Calu3 (cell line): Measurements from ENCODE around the gene LILRA6. TPM values are rescaled to one million over a fixed set of nuclear protein-coding genes. Genes with fewer than 3 reads are reported as not detected.
"Not testable (repeated sequence)": the region's sequence is repeated elsewhere in the genome, so short reads cannot be mapped to it uniquely, and the experiment has no call there.

ENCODE experiments used
- BruUV-seq: library from RNA; stranded (reverse); fragments of 400-500 nt; replicated peaks from 2 replicates; lab custom pipeline; 2021; lab: Mats Ljungman, UMichigan
- CTCF ChIA-PET: fragments of 300-600 bp; sonication (Branson Sonifier 250); formaldehyde crosslinking; loops from one replicate; lab custom pipeline; 2022; ENCODE audit warnings: antibody characterized with exemption; lab: Charles Lee
- DNase-seq: peaks from one replicate; pipeline ENCODE4 v3.0.0; 2022
- H3K27ac Mint-ChIP-seq: one replicate; pipeline ENCODE4 v1.8.0; 2022; ENCODE audit warnings: mixed read lengths; ENCODE audit not compliant: unreplicated experiment
- H3K27me3 Mint-ChIP-seq: one replicate; pipeline ENCODE4 v1.8.0; 2022; ENCODE audit warnings: mixed read lengths; ENCODE audit not compliant: unreplicated experiment
- H3K36me3 Mint-ChIP-seq: one replicate; pipeline ENCODE4 v1.8.0; 2022; ENCODE audit warnings: mild to moderate bottlenecking, moderate library complexity, mixed read lengths; ENCODE audit not compliant: insufficient read depth, unreplicated experiment
- H3K4me1 Mint-ChIP-seq: one replicate; pipeline ENCODE4 v1.8.0; 2022; ENCODE audit warnings: mild to moderate bottlenecking, low read depth, mixed read lengths; ENCODE audit not compliant: unreplicated experiment
- H3K4me3 Mint-ChIP-seq: one replicate; pipeline ENCODE4 v1.8.0; 2022; ENCODE audit warnings: mild to moderate bottlenecking, low read depth, moderate library complexity, mixed read lengths; ENCODE audit not compliant: unreplicated experiment
- H3K9me3 Mint-ChIP-seq: one replicate; pipeline ENCODE4 v1.8.0; 2022; ENCODE audit warnings: low read depth, mixed read lengths; ENCODE audit not compliant: unreplicated experiment
- CTCF ChIP-seq: fragments of 200-600 bp; IDR thresholded peaks from one replicate; pipeline ENCODE4 v1.8.0; 2022; ENCODE audit warnings: antibody characterized with exemption; ENCODE audit not compliant: unreplicated experiment
- intact Hi-C: fragments of 100-400 bp; cut with micrococcal nuclease; formaldehyde crosslinking; loops from one replicate; pipeline ENCODE4 v1.10.0; 2022; ENCODE audit not compliant: unreplicated experiment
- total RNA-seq: library from RNA; stranded (reverse); gene quantifications from 2 replicates; pipeline ENCODE4 v1.2.3, GENCODE V29; 2022

The LILRA6 gene
- total RNA-seq, 1 experiment from 2014 or later: not detected

- Mint-ChIP-seq H3K27ac (peak overlapping the region; percentile 96), H3K4me1 (peaks cover 58% of the 10 kb centered on the region), H3K9me3 (no peaks in the 10 kb centered on the region), H3K36me3 (peaks cover 74% of the 10 kb centered on the region), H3K27me3 (no peaks in the 10 kb centered on the region), H3K4me3 (peak overlapping the region; percentile 37)
- no peak for TF ChIP-seq CTCF
- no peak for DNase-seq
- BruUV-seq: no TSS peak
- intact Hi-C loops: no loop called here
- CTCF ChIA-PET: interaction anchor here (0.6 to 2.4 kb wide), 6 partner anchors 9 to 57 kb away, joined by 3 to 14 read pairs (median 6); partner anchors contain the start of genes LENG1, MBOAT7, RPS9 and TMC4
Observed at GRCh38 chr19:54209058-54209810, 33.4 kb downstream of the LILRA6 start.

- no peak for TF ChIP-seq CTCF
- CTCF ChIA-PET: no interaction called here
- intact Hi-C loops: no loop called here
- Mint-ChIP-seq H3K27ac (peak overlapping the region; percentile 96), H3K4me3 (no peak overlapping the region), H3K36me3 (peaks cover 79% of the 10 kb centered on the region), H3K4me1 (peaks cover 63% of the 10 kb centered on the region), H3K9me3 (no peaks in the 10 kb centered on the region), H3K27me3 (no peaks in the 10 kb centered on the region)
- BruUV-seq: no TSS peak
- DNase-seq: no peak
Observed at GRCh38 chr19:54208784-54209057, 33.9 kb downstream of the LILRA6 start.

GRCh38 chr19:54207983-54208783, 34.4 kb downstream of the LILRA6 start:
- CTCF ChIA-PET: no interaction called here
- intact Hi-C loops: no loop called here

GRCh38 chr19:54207676-54207982, 35.0 kb downstream of the LILRA6 start:
- Mint-ChIP-seq H3K27ac (peak overlapping the region; percentile 96), H3K4me1 (peaks cover 74% of the 10 kb centered on the region), H3K27me3 (no peaks in the 10 kb centered on the region), H3K4me3 (peak overlapping the region; percentile 31), H3K9me3 (no peaks in the 10 kb centered on the region), H3K36me3 (peaks cover 85% of the 10 kb centered on the region)
- no peak for DNase-seq
- intact Hi-C loops: no loop called here
- no peak for TF ChIP-seq CTCF
- CTCF ChIA-PET: no interaction called here
- BruUV-seq: no TSS peak

More at GRCh38 chr19:54207983-54208783, 34.4 kb downstream of the LILRA6 start:
- H3K36me3 Mint-ChIP-seq: peaks cover 84% of the 10 kb centered on the region
- H3K9me3 Mint-ChIP-seq: no peaks in the 10 kb centered on the region
- H3K4me3 Mint-ChIP-seq: peak overlapping the region; percentile 31
- no peak for TF ChIP-seq CTCF
- no peaks in the 10 kb centered on the region for H3K27me3 Mint-ChIP-seq
- DNase-seq: no peak
- peak overlapping the region; percentile 96 for H3K27ac Mint-ChIP-seq
- BruUV-seq: no TSS peak
- peaks cover 69% of the 10 kb centered on the region for H3K4me1 Mint-ChIP-seq

GRCh38 chr19:54207193-54207592, 35.4 kb downstream of the LILRA6 start:
- DNase-seq, intact Hi-C loops, BruUV-seq, H3K9me3 Mint-ChIP-seq, H3K27me3 Mint-ChIP-seq, CTCF ChIA-PET: not testable (repeated sequence)
- Mint-ChIP-seq H3K27ac (peak overlapping the region; percentile 96), H3K36me3 (peaks cover 89% of the 10 kb centered on the region), H3K4me3 (peak overlapping the region; percentile 31), H3K4me1 (peaks cover 77% of the 10 kb centered on the region)
